Neutrophil (primary cell): ENCODE measurements around the gene CLPSL1.

Experiments used
- H3K27ac ChIP-seq: fragments of 200-600 bp; sonication (generic); 2 replicates; pipeline ENCODE4 v1.5.1; 2016; ENCODE audit warnings: mild to moderate bottlenecking, moderate library complexity
- H3K27me3 ChIP-seq: fragments of 200-600 bp; sonication (generic); 2 replicates; pipeline ENCODE4 v1.6.0; 2016; ENCODE audit warnings: mild to moderate bottlenecking
- H3K36me3 ChIP-seq: fragments of 200-600 bp; sonication (generic); 2 replicates; pipeline ENCODE4 v1.5.1; 2017
- H3K4me1 ChIP-seq, 2 experiments: fragments of 200-600 bp in 1 of 2; sonication (generic) in 1 of 2; 1 replicate in 1 of 2; 2 replicates in 1 of 2; pipeline versions ENCODE4 v1.5.1 to v1.6.1; 2013 to 2016; ENCODE audit warnings: low read depth in 1 of 2, low read length in 1 of 2, mild to moderate bottlenecking in 1 of 2, moderate library complexity in 1 of 2; ENCODE audit not compliant: control insufficient read depth in 1 of 2, insufficient read depth in 1 of 2
- H3K4me3 ChIP-seq, 2 experiments: fragments of 200-600 bp in 1 of 2; sonication (generic) in 1 of 2; 1 replicate in 1 of 2; 2 replicates in 1 of 2; pipeline ENCODE4 v1.5.1; 2013 to 2016; ENCODE audit warnings: low read depth in 1 of 2, low read length in 1 of 2, mild to moderate bottlenecking in 1 of 2, moderate library complexity in 1 of 2
- H3K9me3 ChIP-seq: fragments of 200-600 bp; sonication (generic); 2 replicates; pipeline ENCODE4 v1.5.1; 2016
- CTCF ChIP-seq: fragments of 200-600 bp; sonication (generic); IDR thresholded peaks from 2 replicates; pipeline ENCODE4 v1.5.1; 2016; ENCODE audit warnings: antibody characterized with exemption

CLPSL1 gene

GRCh38 chr6:35811699-35811995 is 30.8 kb downstream of the CLPSL1 start:
- no peaks in the 10 kb centered on the region for H3K27me3 ChIP-seq
- peaks cover 17 to 20% of the 10 kb centered on the region in 2 experiments for H3K4me1 ChIP-seq
- TF ChIP-seq CTCF = no peak
- H3K36me3 ChIP-seq = no peaks in the 10 kb centered on the region
- H3K4me3 ChIP-seq = no peak overlapping the region
- no peaks in the 10 kb centered on the region for H3K9me3 ChIP-seq
- H3K27ac ChIP-seq = peak overlapping the region; percentile 46

GRCh38 chr6:35817515-35817914 is 36.7 kb downstream of the CLPSL1 start:
- H3K27me3 ChIP-seq = no peaks in the 10 kb centered on the region
- H3K9me3 ChIP-seq = peaks cover 4% of the 10 kb centered on the region
- no peak overlapping the region for H3K4me3 ChIP-seq
- H3K36me3 ChIP-seq = no peaks in the 10 kb centered on the region
- H3K4me1 ChIP-seq = no peaks in the 10 kb centered on the region
- no peak for TF ChIP-seq CTCF
- no peak overlapping the region for H3K27ac ChIP-seq

GRCh38 chr6:35823601-35824000 is 42.8 kb downstream of the CLPSL1 start:
- Histone ChIP-seq H3K27ac (no peak overlapping the region), H3K9me3 (no peaks in the 10 kb centered on the region), H3K36me3 (no peaks in the 10 kb centered on the region), H3K4me3 (no peak overlapping the region), H3K4me1 (no peaks in the 10 kb centered on the region), H3K27me3 (no peaks in the 10 kb centered on the region)
- TF ChIP-seq CTCF = no peak

- no peaks in the 10 kb centered on the region for H3K4me1 ChIP-seq
- H3K4me3 ChIP-seq = no peak overlapping the region
- no peaks in the 10 kb centered on the region for H3K9me3 ChIP-seq
- no peak for TF ChIP-seq CTCF
- H3K27ac ChIP-seq = no peak overlapping the region
- no peaks in the 10 kb centered on the region for H3K36me3 ChIP-seq
- no peaks in the 10 kb centered on the region for H3K27me3 ChIP-seq
Observed at GRCh38 chr6:35824552-35825192, 43.9 kb downstream of the CLPSL1 start.

GRCh38 chr6:35829306-35829705 is 48.5 kb downstream of the CLPSL1 start:
- Histone ChIP-seq H3K4me3 (no peak overlapping the region), H3K27me3 (no peaks in the 10 kb centered on the region), H3K27ac (no peak overlapping the region), H3K4me1 (peaks cover 22 to 24% of the 10 kb centered on the region in 2 experiments), H3K9me3 (no peaks in the 10 kb centered on the region), H3K36me3 (no peaks in the 10 kb centered on the region)
- no peak for TF ChIP-seq CTCF
